CD14-positive monocyte (primary cell): ENCODE results near the gene THSD1. TPM values are rescaled to one million over a fixed set of nuclear protein-coding genes. Genes with fewer than 3 reads are reported as not detected.

Source experiments
- DNase-seq, 3 donors: peaks; one replicate each; pipeline ENCODE4 v3.0.0-alpha.2; 2011 to 2022
- H2AFZ ChIP-seq: 2 replicates; pipeline ENCODE4 v1.6.0; 2012; ENCODE audit warnings: mild to moderate bottlenecking, low read depth, low read length, inconsistent platforms; ENCODE audit not compliant: insufficient read depth, poor library complexity, severe bottlenecking
- H3K27ac ChIP-seq, 2 donors: 1 replicate in 1 of 2; 2 replicates in 1 of 2; pipeline ENCODE4 v1.5.1; 2012 to 2013; ENCODE audit warnings: low read length in 2 of 2, control low read depth in 1 of 2, inconsistent platforms in 1 of 2, low read depth in 1 of 2, mild to moderate bottlenecking in 1 of 2
- H3K27me3 ChIP-seq, 2 donors: one replicate each; pipeline versions ENCODE4 v1.6.0 to v1.6.1; 2011 to 2013; ENCODE audit warnings: low read length in 2 of 2; ENCODE audit not compliant: control insufficient read depth in 2 of 2, insufficient read depth in 2 of 2
- H3K36me3 ChIP-seq, 2 donors: replicated peaks in 1 of 2; 1 replicate in 1 of 2; 2 replicates in 1 of 2; pipeline versions ENCODE4 v1.5.1 to v1.6.1; 2012 to 2013; ENCODE audit warnings: low read length in 2 of 2, control low read depth in 1 of 2, inconsistent platforms in 1 of 2, mild to moderate bottlenecking in 1 of 2; ENCODE audit not compliant: insufficient read depth in 2 of 2, control insufficient read depth in 1 of 2
- H3K4me1 ChIP-seq, 2 donors: 1 replicate in 1 of 2; 2 replicates in 1 of 2; pipeline versions ENCODE4 v1.5.1 to v1.6.1; 2012 to 2013; ENCODE audit warnings: low read length in 2 of 2, control low read depth in 1 of 2, inconsistent platforms in 1 of 2, mild to moderate bottlenecking in 1 of 2, moderate library complexity in 1 of 2; ENCODE audit not compliant: insufficient read depth in 2 of 2, control insufficient read depth in 1 of 2
- H3K4me2 ChIP-seq: replicated peaks from 2 replicates; pipeline ENCODE3; 2012; ENCODE audit warnings: low read length, moderate library complexity, mild to moderate bottlenecking; ENCODE audit not compliant: poor library complexity, severe bottlenecking; ENCODE audit errors: extremely low read depth
- H3K4me3 ChIP-seq, 3 experiments: fragments of 200-600 bp in 1 of 3; sonication (generic) in 1 of 3; replicated peaks in 1 of 3; 1 replicate in 2 of 3; 2 replicates in 1 of 3; pipeline ENCODE4 v1.5.1; 2011 to 2013; ENCODE audit warnings: low read length in 3 of 3, mild to moderate bottlenecking in 3 of 3, control low read depth in 2 of 3, low read depth in 2 of 3, inconsistent platforms in 1 of 3, moderate library complexity in 1 of 3
- H3K79me2 ChIP-seq: 2 replicates; pipeline ENCODE4 v1.6.0; 2012; ENCODE audit warnings: mild to moderate bottlenecking, control low read depth, inconsistent platforms, low read length, moderate library complexity; ENCODE audit not compliant: insufficient read depth
- H3K9ac ChIP-seq: 2 replicates; pipeline ENCODE4 v1.6.0; 2017; ENCODE audit warnings: low read length, mild to moderate bottlenecking; ENCODE audit not compliant: insufficient read depth, poor library complexity, severe bottlenecking
- H3K9me3 ChIP-seq, 2 donors: replicated peaks in 1 of 2; 1 replicate in 1 of 2; 2 replicates in 1 of 2; pipeline versions ENCODE4 v1.5.1 to v1.6.1; 2012 to 2013; ENCODE audit warnings: low read length in 2 of 2, control low read depth in 1 of 2; ENCODE audit not compliant: control insufficient read depth in 1 of 2, insufficient read depth in 1 of 2
- H4K20me1 ChIP-seq: 2 replicates; pipeline ENCODE4 v1.6.0; 2012; ENCODE audit warnings: mild to moderate bottlenecking, low read length, control low read depth, moderate library complexity; ENCODE audit not compliant: insufficient read depth
- H3K27ac Mint-ChIP-seq, 7 donors: one replicate each; pipeline ENCODE4 v1.8.0; 2020; ENCODE audit warnings: mild to moderate bottlenecking in 7 of 7, mixed read lengths in 7 of 7, moderate library complexity in 6 of 7, inconsistent platforms in 2 of 7
- H3K27me3 Mint-ChIP-seq, 3 donors: one replicate each; pipeline ENCODE4 v1.8.0; 2021 to 2022; ENCODE audit warnings: low read depth in 3 of 3, mild to moderate bottlenecking in 3 of 3, mixed read lengths in 3 of 3, moderate library complexity in 3 of 3, inconsistent platforms in 1 of 3
- H3K36me3 Mint-ChIP-seq, 2 donors: one replicate each; pipeline ENCODE4 v1.8.0; 2020; ENCODE audit warnings: mixed read lengths in 2 of 2, inconsistent platforms in 1 of 2, mild to moderate bottlenecking in 1 of 2
- H3K4me1 Mint-ChIP-seq: one replicate; pipeline ENCODE4 v1.8.0; 2020; ENCODE audit warnings: mild to moderate bottlenecking, mixed read lengths
- H3K4me3 Mint-ChIP-seq, 2 donors: one replicate each; pipeline ENCODE4 v1.8.0; 2020; ENCODE audit warnings: mild to moderate bottlenecking in 2 of 2, mixed read lengths in 2 of 2, moderate library complexity in 1 of 2
- H3K9me3 Mint-ChIP-seq, 7 donors: one replicate each; pipeline ENCODE4 v1.8.0; 2020 to 2022; ENCODE audit warnings: mixed read lengths in 7 of 7, mild to moderate bottlenecking in 6 of 7, moderate library complexity in 6 of 7, inconsistent platforms in 2 of 7
- CTCF ChIP-seq: fragments of 200-600 bp; IDR thresholded peaks from one replicate; pipeline ENCODE4 v1.8.0; 2022; ENCODE audit warnings: antibody characterized with exemption, mild to moderate bottlenecking
- WGBS: methylation state at CpG from one replicate; pipeline ENCODE4 v1.1.5; 2013; ENCODE audit warnings: missing lambda C conversion rate; ENCODE audit not compliant: insufficient coverage; 5-methylcytosine and 5-hydroxymethylcytosine counted together
- intact Hi-C, 2 donors: fragments of 100-400 bp; cut with micrococcal nuclease; formaldehyde crosslinking; loops; one replicate each; pipeline versions ENCODE4 v1.15.0 to v1.15.1; 2023
- polyA plus RNA-seq, 3 donors: library from polyadenylated mRNA; depleted of rRNA in 1 of 3; unstranded in 2 of 3; stranded (reverse) in 1 of 3; fragments of 300-500 nt in 2 of 3; fragments of >200 nt in 1 of 3; fragmentation: Illumina TruSeq in 2 of 3; gene quantifications; 1 replicate in 2 of 3; 2 replicates in 1 of 3; pipeline ENCODE4 v1.2.3, GENCODE V29; 2012 to 2021

The THSD1 gene
- polyA plus RNA-seq, 3 donors = 0.52 TPM; not detected in 2

GRCh38 chr13:52414051-52414450 is 8.1 kb upstream of the THSD1 start:
- no peak for TF ChIP-seq CTCF
- Histone ChIP-seq H3K4me3 (no peak overlapping the region), H3K27ac (no peak overlapping the region), H2AFZ (no peak overlapping the region), H3K9ac (no peak overlapping the region), H3K4me1 (no peaks in the 10 kb centered on the region), H3K36me3 (peaks cover 74 to 78% of the 10 kb centered on the region in 2 donors), H3K4me2 (no peak overlapping the region), H4K20me1 (no peaks in the 10 kb centered on the region), H3K9me3 (no peaks in the 10 kb centered on the region), H3K79me2 (no peaks in the 10 kb centered on the region), H3K27me3 (no peaks in the 10 kb centered on the region)
- H3K9me3 Mint-ChIP-seq = no peaks in the 10 kb centered on the region
- H3K27me3 Mint-ChIP-seq = no peaks in the 10 kb centered on the region
- no peak overlapping the region for H3K4me3 Mint-ChIP-seq
- H3K4me1 Mint-ChIP-seq = peaks cover 5% of the 10 kb centered on the region
- peaks cover 74 to 76% of the 10 kb centered on the region in 2 donors for H3K36me3 Mint-ChIP-seq
- no CpG with 5 or more reads among the region's 1 CpG for WGBS
- intact Hi-C loops = no loop called here
- DNase-seq = no peak
- H3K27ac Mint-ChIP-seq = peak overlapping the region in 1 of 7 donors; percentile 22

- H2AFZ ChIP-seq = no peak overlapping the region
- peaks cover 5% of the 10 kb centered on the region for H3K4me1 Mint-ChIP-seq
- H3K4me3 Mint-ChIP-seq = no peak overlapping the region
- peaks cover 0 to 7% (median 4%) of the 10 kb centered on the region in 3 donors for H3K27me3 Mint-ChIP-seq
- H4K20me1 ChIP-seq = no peaks in the 10 kb centered on the region
- H3K36me3 Mint-ChIP-seq = peaks cover 64 to 68% of the 10 kb centered on the region in 2 donors
- H3K27me3 ChIP-seq = peaks cover 0 to 2% of the 10 kb centered on the region in 2 donors
- no peak overlapping the region for H3K4me3 ChIP-seq
- peaks cover 0 to 3% of the 10 kb centered on the region in 2 donors for H3K9me3 ChIP-seq
- H3K4me1 ChIP-seq = no peaks in the 10 kb centered on the region
- intact Hi-C loops = no loop called here
- no peaks in the 10 kb centered on the region for H3K79me2 ChIP-seq
- H3K36me3 ChIP-seq = peaks cover 60% of the 10 kb centered on the region in 2 donors
- no CpG with 5 or more reads among the region's 1 CpG for WGBS
- TF ChIP-seq CTCF = no peak
- no peak overlapping the region for H3K4me2 ChIP-seq
- H3K9ac ChIP-seq = no peak overlapping the region
- no peak for DNase-seq
- H3K9me3 Mint-ChIP-seq = peaks cover 0 to 10% (median 6%) of the 10 kb centered on the region in 7 donors
- H3K27ac ChIP-seq = no peak overlapping the region
- H3K27ac Mint-ChIP-seq = no peak overlapping the region
These were observed 6.2 kb upstream of the THSD1 start for GRCh38 chr13:52412128-52412527.
